Cardiac fibroblast (primary cell): ENCODE measurements around the gene DOCK4.

Source experiments
- DNase-seq, 2 donors: peaks; one replicate each; pipeline versions ENCODE4 v3.0.0 to v3.0.0-alpha.2; 2010; ENCODE audit warnings: low read depth in 2 of 2
- H3K4me3 ChIP-seq, 2 donors: replicated peaks in 1 of 2; 1 replicate in 1 of 2; 2 replicates in 1 of 2; pipeline ENCODE4 v1.5.1; 2011; ENCODE audit warnings: low read depth in 2 of 2, low read length in 2 of 2, mild to moderate bottlenecking in 2 of 2, moderate library complexity in 1 of 2
- CTCF ChIP-seq: IDR thresholded peaks from one replicate; pipeline ENCODE4 v1.5.1; 2011; ENCODE audit warnings: low read depth, mild to moderate bottlenecking, low read length, inconsistent platforms

Gene DOCK4

GRCh38 chr7:112045222-112045621 lies 161.0 kb downstream of the DOCK4 start:
- no peak for TF ChIP-seq CTCF
- H3K4me3 ChIP-seq: no peak overlapping the region
- DNase-seq: no peak

GRCh38 chr7:112042631-112043030 lies 163.6 kb downstream of the DOCK4 start:
- no peak overlapping the region for H3K4me3 ChIP-seq
- TF ChIP-seq CTCF: no peak
- no peak for DNase-seq

- no peak for DNase-seq
- TF ChIP-seq CTCF: no peak
- no peak overlapping the region for H3K4me3 ChIP-seq
These were observed 167.8 kb downstream of the DOCK4 start for GRCh38 chr7:112038353-112038752.

- H3K4me3 ChIP-seq: no peak overlapping the region
- DNase-seq: peak in 1 of 2 donors; percentile 43
- no peak for TF ChIP-seq CTCF
These were observed 170.1 kb downstream of the DOCK4 start for GRCh38 chr7:112036071-112036470.

- no peak overlapping the region for H3K4me3 ChIP-seq
- DNase-seq: no peak
- TF ChIP-seq CTCF: no peak
These were observed 174.5 kb downstream of the DOCK4 start for GRCh38 chr7:112031689-112032088.

GRCh38 chr7:112025556-112025955 lies 180.6 kb downstream of the DOCK4 start:
- TF ChIP-seq CTCF: no peak

GRCh38 chr7:112023786-112024185 lies 182.4 kb downstream of the DOCK4 start:
- DNase-seq: no peak
- no peak for TF ChIP-seq CTCF
- no peak overlapping the region for H3K4me3 ChIP-seq

More at GRCh38 chr7:112025556-112025955, 180.6 kb downstream of the DOCK4 start:
- no peak for DNase-seq
- no peak overlapping the region for H3K4me3 ChIP-seq
